Neuronal stem cell (in vitro differentiated cells): ENCODE measurements around the gene CSN2.

Experiments
- DNase-seq: peaks from one replicate; pipeline ENCODE4 v3.0.0-alpha.2; 2013; ENCODE audit warnings: low spot score
- H2AFZ ChIP-seq: one replicate; pipeline ENCODE4 v1.6.1; 2013; ENCODE audit warnings: mild to moderate bottlenecking, low read length, inconsistent platforms
- H2AK5ac ChIP-seq: 2 replicates; pipeline ENCODE4 v1.6.1; 2013; ENCODE audit warnings: low read depth, mild to moderate bottlenecking, inconsistent platforms, low read length, moderate library complexity, mixed read lengths
- H2BK120ac ChIP-seq: 2 replicates; pipeline ENCODE4 v1.6.1; 2013; ENCODE audit warnings: low read depth, mild to moderate bottlenecking, inconsistent platforms, low read length, moderate library complexity, mixed read lengths
- H2BK12ac ChIP-seq: one replicate; pipeline ENCODE4 v1.6.1; 2013; ENCODE audit warnings: low read length, inconsistent platforms
- H2BK15ac ChIP-seq: 2 replicates; pipeline ENCODE4 v1.6.1; 2013; ENCODE audit warnings: mild to moderate bottlenecking, low read length, inconsistent platforms, mixed read lengths
- H2BK5ac ChIP-seq: one replicate; pipeline ENCODE4 v1.6.1; 2013; ENCODE audit warnings: inconsistent platforms, mild to moderate bottlenecking, low read length, moderate library complexity
- H3K14ac ChIP-seq: one replicate; pipeline ENCODE4 v1.6.1; 2013; ENCODE audit warnings: low read length, inconsistent platforms
- H3K18ac ChIP-seq: 2 replicates; pipeline ENCODE4 v1.6.1; 2013; ENCODE audit warnings: low read length, inconsistent platforms
- H3K23ac ChIP-seq: 2 replicates; pipeline ENCODE4 v1.6.1; 2013; ENCODE audit warnings: low read depth, mild to moderate bottlenecking, mixed read lengths, low read length, inconsistent platforms; ENCODE audit not compliant: poor library complexity
- H3K27ac ChIP-seq: replicated peaks from 3 replicates; pipeline ENCODE4 v1.5.1; 2013; ENCODE audit warnings: low read length, inconsistent platforms
- H3K27me3 ChIP-seq, 3 experiments: 2 replicates each; pipeline ENCODE4 v1.6.1; 2013; ENCODE audit warnings: low read length in 3 of 3, mild to moderate bottlenecking in 2 of 3, inconsistent platforms in 1 of 3, low read depth in 1 of 3, mixed read lengths in 1 of 3, moderate library complexity in 1 of 3; ENCODE audit not compliant: control insufficient read depth in 3 of 3, insufficient read depth in 3 of 3
- H3K36me3 ChIP-seq, 2 donors: replicated peaks in 1 of 2; 2 replicates each; pipeline ENCODE4 v1.6.1; 2013; ENCODE audit warnings: low read length in 2 of 2; ENCODE audit not compliant: control insufficient read depth in 2 of 2, insufficient read depth in 2 of 2
- H3K4ac ChIP-seq: 2 replicates; pipeline ENCODE4 v1.6.1; 2013; ENCODE audit warnings: inconsistent platforms, mild to moderate bottlenecking, low read length, moderate library complexity
- H3K4me1 ChIP-seq, 2 donors: 1 replicate in 1 of 2; 2 replicates in 1 of 2; pipeline ENCODE4 v1.6.1; 2013; ENCODE audit warnings: low read length in 2 of 2, low read depth in 1 of 2; ENCODE audit not compliant: control insufficient read depth in 2 of 2, insufficient read depth in 1 of 2
- H3K4me2 ChIP-seq: one replicate; pipeline ENCODE4 v1.6.1; 2013; ENCODE audit warnings: mild to moderate bottlenecking, low read length, inconsistent platforms; ENCODE audit not compliant: insufficient read depth, poor library complexity, severe bottlenecking
- H3K4me3 ChIP-seq, 2 donors: 2 replicates each; pipeline ENCODE4 v1.5.1; 2013; ENCODE audit warnings: low read length in 2 of 2, mild to moderate bottlenecking in 2 of 2, inconsistent platforms in 1 of 2, moderate library complexity in 1 of 2
- H3K79me1 ChIP-seq: one replicate; pipeline ENCODE4 v1.6.1; 2013; ENCODE audit warnings: low read depth, mild to moderate bottlenecking, inconsistent platforms, low read length, moderate library complexity
- H3K9ac ChIP-seq: one replicate; pipeline ENCODE4 v1.6.1; 2013; ENCODE audit warnings: mild to moderate bottlenecking, low read depth, low read length, inconsistent platforms; ENCODE audit not compliant: poor library complexity
- H3K9me3 ChIP-seq, 2 donors: replicated peaks in 1 of 2; 2 replicates each; pipeline versions ENCODE3 to v1.6.1; 2013; ENCODE audit warnings: low read length in 2 of 2, mild to moderate bottlenecking in 2 of 2, inconsistent platforms in 1 of 2, low read depth in 1 of 2, mixed read lengths in 1 of 2, moderate library complexity in 1 of 2; ENCODE audit not compliant: control insufficient read depth in 2 of 2, insufficient read depth in 1 of 2
- H4K8ac ChIP-seq: one replicate; pipeline ENCODE4 v1.6.1; 2013; ENCODE audit warnings: low read depth, mild to moderate bottlenecking, inconsistent platforms, low read length, moderate library complexity
- H4K91ac ChIP-seq: one replicate; pipeline ENCODE4 v1.6.1; 2013; ENCODE audit warnings: low read length, low read depth, mild to moderate bottlenecking, inconsistent platforms; ENCODE audit not compliant: poor library complexity
- WGBS, 2 donors: extraction: QIAGEN DNeasy Blood & Tissue Kit; methylation state at CpG; one replicate each; pipeline ENCODE4 v1.1.7; 2013; ENCODE audit warnings: missing lambda C conversion rate in 2 of 2, mixed read lengths in 1 of 2; ENCODE audit not compliant: insufficient read length in 2 of 2, insufficient replicate concordance in 1 of 2; ENCODE audit errors: extremely low coverage in 2 of 2; 5-methylcytosine and 5-hydroxymethylcytosine counted together

The CSN2 gene

DNA sequence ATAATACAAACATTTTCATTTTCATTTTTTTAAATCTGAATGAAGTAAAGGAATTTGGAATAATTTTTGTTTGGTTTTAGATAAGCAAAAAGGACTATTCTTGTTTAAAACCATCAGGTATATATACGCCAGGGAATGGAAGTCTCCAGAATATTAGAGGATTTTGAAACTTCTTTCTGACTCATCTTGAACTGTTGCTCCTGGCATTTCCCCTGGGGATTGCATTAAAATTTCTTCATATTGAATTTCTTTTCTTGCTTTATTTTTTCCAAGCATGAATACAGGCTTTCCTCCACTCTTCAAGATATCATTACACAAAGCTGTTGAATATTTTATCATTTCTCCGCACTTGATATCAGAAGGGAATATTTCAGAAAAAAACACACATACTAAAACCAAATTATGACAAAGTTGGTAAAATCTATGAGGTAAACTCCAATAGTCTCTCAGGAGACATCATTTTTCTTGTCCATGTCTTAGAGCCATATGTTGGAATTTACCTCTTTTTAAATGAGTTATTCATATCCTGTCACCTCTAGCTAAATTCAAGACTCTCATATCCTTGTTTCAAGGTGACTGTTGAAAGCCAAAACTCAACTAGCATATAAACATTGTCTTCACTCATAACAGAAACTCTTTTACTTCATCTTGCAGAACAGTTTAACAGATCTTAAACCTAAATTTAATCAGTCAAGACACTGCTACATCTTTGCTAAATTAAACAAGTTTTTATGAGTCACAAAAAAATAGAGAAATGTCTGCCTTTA is 55.3 kb downstream of the CSN2 start:
- DNase-seq, result no peak
- no CpG with 5 or more reads among the region's 2 CpGs for WGBS, 2 donors
- no peak overlapping the region for H3K9ac ChIP-seq

GRCh38 chr4:69909195-69909594 is 56.3 kb downstream of the CSN2 start:
- WGBS, 2 donors, result no CpG with 5 or more reads among the region's 4 CpGs
- Histone ChIP-seq H3K9me3 (no peaks in the 10 kb centered on the region), H2AFZ (no peak overlapping the region)

More for the DNA sequence above, 55.3 kb downstream of the CSN2 start:
- H2BK12ac ChIP-seq, result no peak overlapping the region
- H3K14ac ChIP-seq, result no peak overlapping the region
- H3K27me3 ChIP-seq, result no peaks in the 10 kb centered on the region
- H3K36me3 ChIP-seq, result no peaks in the 10 kb centered on the region
- H3K23ac ChIP-seq, result no peak overlapping the region
- H3K4me3 ChIP-seq, result no peak overlapping the region
- H4K91ac ChIP-seq, result no peak overlapping the region
- no peak overlapping the region for H3K4ac ChIP-seq
- H3K4me2 ChIP-seq, result no peak overlapping the region
- no peak overlapping the region for H2AK5ac ChIP-seq
- H3K27ac ChIP-seq, result no peak overlapping the region
- no peak overlapping the region for H4K8ac ChIP-seq
- no peak overlapping the region for H2BK15ac ChIP-seq
- no peaks in the 10 kb centered on the region for H3K79me1 ChIP-seq
- no peak overlapping the region for H2BK120ac ChIP-seq
- no peak overlapping the region for H2BK5ac ChIP-seq
- no peaks in the 10 kb centered on the region for H3K4me1 ChIP-seq
- no peak overlapping the region for H3K18ac ChIP-seq
- no peak overlapping the region for H2AFZ ChIP-seq
- H3K9me3 ChIP-seq, result no peaks in the 10 kb centered on the region

DNA sequence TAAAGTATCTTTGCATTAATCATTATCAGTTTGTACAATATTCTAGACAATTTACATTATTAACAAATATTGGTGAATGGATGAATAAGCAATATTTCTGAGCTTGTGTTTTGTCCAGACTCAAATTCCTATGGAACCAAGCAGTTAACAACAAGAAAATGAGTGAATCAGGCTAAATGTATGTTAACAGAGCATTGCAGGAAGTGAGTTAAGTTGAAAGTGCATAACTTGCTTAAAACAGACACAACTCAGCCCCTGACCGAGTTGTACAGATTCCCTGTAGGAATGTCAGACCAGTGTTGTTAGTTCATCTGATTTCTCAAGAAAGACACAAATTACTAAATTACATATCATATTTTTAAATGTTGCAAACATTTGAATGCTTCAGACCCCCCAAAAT is 58.4 kb downstream of the CSN2 start:
- Histone ChIP-seq H2BK15ac (no peak overlapping the region), H3K14ac (no peak overlapping the region), H3K4me2 (no peak overlapping the region), H3K9ac (no peak overlapping the region), H2AFZ (no peak overlapping the region), H3K36me3 (no peaks in the 10 kb centered on the region), H3K18ac (no peak overlapping the region), H3K4ac (no peak overlapping the region), H3K4me1 (no peaks in the 10 kb centered on the region), H3K27me3 (no peaks in the 10 kb centered on the region), H2BK5ac (no peak overlapping the region), H2BK12ac (no peak overlapping the region), H3K4me3 (no peak overlapping the region), H3K27ac (no peak overlapping the region), H3K9me3 (no peaks in the 10 kb centered on the region), H4K91ac (no peak overlapping the region), H4K8ac (no peak overlapping the region), H3K79me1 (no peaks in the 10 kb centered on the region), H2AK5ac (no peak overlapping the region), H3K23ac (no peak overlapping the region), H2BK120ac (no peak overlapping the region)
- DNase-seq, result no peak
- WGBS, 2 donors, result no CpG with 5 or more reads among the region's 1 CpG

More at GRCh38 chr4:69909195-69909594, 56.3 kb downstream of the CSN2 start:
- H3K27me3 ChIP-seq, result no peaks in the 10 kb centered on the region
- H3K4me1 ChIP-seq, result no peaks in the 10 kb centered on the region
- H2BK5ac ChIP-seq, result no peak overlapping the region
- no peaks in the 10 kb centered on the region for H3K79me1 ChIP-seq
- H2BK12ac ChIP-seq, result no peak overlapping the region
- no peak overlapping the region for H2BK15ac ChIP-seq
- H4K91ac ChIP-seq, result no peak overlapping the region
- DNase-seq, result no peak
- H3K18ac ChIP-seq, result no peak overlapping the region
- no peak overlapping the region for H3K4me3 ChIP-seq
- H3K4me2 ChIP-seq, result no peak overlapping the region
- H3K14ac ChIP-seq, result no peak overlapping the region
- no peak overlapping the region for H3K27ac ChIP-seq
- no peak overlapping the region for H2AK5ac ChIP-seq
- no peak overlapping the region for H3K23ac ChIP-seq
- no peaks in the 10 kb centered on the region for H3K36me3 ChIP-seq
- H3K9ac ChIP-seq, result no peak overlapping the region
- H3K4ac ChIP-seq, result no peak overlapping the region
- no peak overlapping the region for H2BK120ac ChIP-seq
- no peak overlapping the region for H4K8ac ChIP-seq
